ENCODE measurements around the gene GOLIM4.
A peak's percentile ranks its signal among the peaks of the same experiment; 100 is the strongest.

The GOLIM4 gene

DNA sequence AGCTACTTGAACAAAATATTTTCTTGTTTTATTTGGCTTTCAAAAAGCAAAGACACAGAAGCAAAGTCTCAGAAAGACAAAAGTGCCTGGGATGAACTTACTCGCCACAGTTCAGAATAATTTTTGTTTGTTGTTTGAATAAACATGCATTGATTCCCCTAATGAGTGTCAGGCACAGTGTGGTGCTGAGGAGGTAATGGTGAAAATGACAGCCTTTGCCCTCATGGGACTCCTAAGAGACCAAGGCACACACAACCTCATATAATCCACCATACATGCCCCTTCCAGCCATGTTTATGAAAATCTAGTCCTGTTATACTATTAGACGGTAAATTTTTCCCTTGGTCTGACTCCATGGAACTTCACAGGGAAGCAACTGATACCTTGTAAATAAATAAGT lies 2.5 kb downstream of the GOLIM4 start:
- TF ChIP-seq, protein P1, sequence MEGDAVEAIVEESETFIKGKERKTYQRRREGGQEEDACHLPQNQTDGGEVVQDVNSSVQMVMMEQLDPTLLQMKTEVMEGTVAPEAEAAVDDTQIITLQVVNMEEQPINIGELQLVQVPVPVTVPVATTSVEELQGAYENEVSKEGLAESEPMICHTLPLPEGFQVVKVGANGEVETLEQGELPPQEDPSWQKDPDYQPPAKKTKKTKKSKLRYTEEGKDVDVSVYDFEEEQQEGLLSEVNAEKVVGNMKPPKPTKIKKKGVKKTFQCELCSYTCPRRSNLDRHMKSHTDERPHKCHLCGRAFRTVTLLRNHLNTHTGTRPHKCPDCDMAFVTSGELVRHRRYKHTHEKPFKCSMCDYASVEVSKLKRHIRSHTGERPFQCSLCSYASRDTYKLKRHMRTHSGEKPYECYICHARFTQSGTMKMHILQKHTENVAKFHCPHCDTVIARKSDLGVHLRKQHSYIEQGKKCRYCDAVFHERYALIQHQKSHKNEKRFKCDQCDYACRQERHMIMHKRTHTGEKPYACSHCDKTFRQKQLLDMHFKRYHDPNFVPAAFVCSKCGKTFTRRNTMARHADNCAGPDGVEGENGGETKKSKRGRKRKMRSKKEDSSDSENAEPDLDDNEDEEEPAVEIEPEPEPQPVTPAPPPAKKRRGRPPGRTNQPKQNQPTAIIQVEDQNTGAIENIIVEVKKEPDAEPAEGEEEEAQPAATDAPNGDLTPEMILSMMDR (IDR thresholded peaks at IDR 0.05; ENCODE audit: borderline replicate concordance, control extremely low read depth, extremely low read depth, insufficient read depth, missing control alignments) = no peak
- DNase-seq (ENCODE audit: low spot score) = no peak
- in situ Hi-C loops (cut with MboI; ENCODE audit: low sequenced_read_pairs, unreplicated experiment) = no loop called here

DNA sequence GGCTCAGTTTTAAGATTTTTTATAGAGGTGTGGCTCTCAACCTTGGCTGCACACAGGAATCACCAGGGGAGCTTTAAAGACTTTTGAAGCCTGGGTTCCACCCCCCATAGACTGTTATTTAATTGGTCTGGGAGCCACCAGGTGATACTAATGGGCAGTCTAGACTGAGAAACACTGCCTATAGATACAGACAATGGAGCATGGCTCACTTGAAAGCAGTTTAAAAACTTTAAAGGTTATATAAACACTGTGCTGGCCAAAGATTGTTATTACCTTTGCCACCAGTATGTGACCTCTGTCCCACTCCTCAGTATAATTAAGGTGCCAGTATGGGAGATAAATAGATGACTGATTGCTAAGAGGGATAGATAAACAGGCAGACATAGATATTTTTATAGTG lies 3.8 kb downstream of the GOLIM4 start:
- TF ChIP-seq, protein P1 (IDR thresholded peaks at IDR 0.05; ENCODE audit: borderline replicate concordance, control extremely low read depth, extremely low read depth, insufficient read depth, missing control alignments) = no peak
- no peak for DNase-seq (ENCODE audit: low spot score)
- in situ Hi-C loops (cut with MboI; ENCODE audit: low sequenced_read_pairs, unreplicated experiment) = no loop called here

DNA sequence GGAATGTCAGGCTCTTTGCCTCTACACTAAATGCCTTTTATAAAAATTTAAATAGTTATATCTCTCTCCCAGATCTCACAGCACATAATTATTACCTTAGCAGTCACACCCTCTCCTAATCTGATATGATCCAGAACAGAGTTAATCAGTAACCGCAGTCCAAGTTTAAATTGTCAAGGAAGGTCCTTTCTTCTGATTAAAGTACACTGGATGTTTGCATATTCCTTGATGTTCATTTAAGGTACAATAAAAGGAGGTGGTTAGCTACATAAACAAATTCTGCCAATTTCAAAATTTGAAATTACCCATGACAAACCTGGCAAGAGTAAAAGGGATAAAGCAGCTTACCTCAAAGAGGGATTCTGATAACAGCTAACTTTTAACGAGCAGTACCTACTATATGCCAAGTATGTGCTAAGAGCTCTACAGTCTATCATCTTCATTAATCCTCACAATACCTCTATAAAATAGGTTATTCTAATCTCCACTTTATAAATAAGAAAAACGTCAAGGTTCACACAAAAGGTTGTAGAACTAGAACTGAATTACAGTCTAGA lies 4.3 kb downstream of the GOLIM4 start:
- in situ Hi-C loops (cut with MboI; ENCODE audit: low sequenced_read_pairs, unreplicated experiment) = no loop called here
- no peak for DNase-seq (ENCODE audit: low spot score)
- TF ChIP-seq, protein P1 (IDR thresholded peaks at IDR 0.05; ENCODE audit: borderline replicate concordance, control extremely low read depth, extremely low read depth, insufficient read depth, missing control alignments) = no peak

DNA sequence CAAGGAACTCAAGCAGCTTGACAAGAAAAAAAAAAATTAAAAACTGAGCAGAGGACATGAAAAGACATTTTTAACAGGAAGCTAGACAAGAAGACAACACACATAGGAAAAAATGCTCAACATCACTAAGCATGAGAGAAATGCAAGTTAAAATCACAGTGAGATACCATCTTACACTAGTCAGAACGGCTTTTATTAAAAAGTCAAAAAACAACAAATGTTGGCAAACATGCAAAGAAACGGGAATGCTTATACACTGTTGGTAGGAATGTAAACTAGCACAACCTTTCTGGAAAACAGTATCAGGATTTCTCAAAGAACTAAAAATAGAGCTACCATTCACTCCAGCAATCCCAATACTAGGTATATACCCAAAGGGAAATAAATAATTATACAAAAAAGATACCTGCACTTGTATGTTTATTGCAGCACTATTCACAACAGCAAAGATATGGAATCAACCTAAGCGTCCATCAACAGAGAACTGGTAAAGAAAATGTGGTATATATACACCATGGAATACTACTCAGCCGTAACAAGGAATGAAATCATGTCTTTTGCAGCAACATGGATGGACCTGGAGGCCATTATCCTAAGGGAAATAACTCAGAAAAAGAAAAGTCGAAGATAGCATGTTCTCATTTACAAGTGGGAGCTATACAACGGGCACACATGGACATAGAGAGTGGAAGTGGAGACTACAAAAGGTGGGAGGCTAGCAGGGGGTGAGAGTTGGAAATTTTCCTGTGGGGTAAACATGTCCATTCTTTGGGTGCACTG lies 5.2 kb downstream of the GOLIM4 start:
- in situ Hi-C loops (cut with MboI; ENCODE audit: low sequenced_read_pairs, unreplicated experiment) = no loop called here
- TF ChIP-seq, protein P1 (IDR thresholded peaks at IDR 0.05; ENCODE audit: borderline replicate concordance, control extremely low read depth, extremely low read depth, insufficient read depth, missing control alignments) = no peak
- no peak for DNase-seq (ENCODE audit: low spot score)

- DNase-seq (ENCODE audit: low spot score) = no peak
- in situ Hi-C loops (cut with MboI; ENCODE audit: low sequenced_read_pairs, unreplicated experiment) = no loop called here
- TF ChIP-seq, protein P1 (IDR thresholded peaks at IDR 0.05; ENCODE audit: borderline replicate concordance, control extremely low read depth, extremely low read depth, insufficient read depth, missing control alignments) = no peak
Measured at GRCh38 chr3:168089179-168089771, 6.4 kb downstream of the GOLIM4 start.

DNA sequence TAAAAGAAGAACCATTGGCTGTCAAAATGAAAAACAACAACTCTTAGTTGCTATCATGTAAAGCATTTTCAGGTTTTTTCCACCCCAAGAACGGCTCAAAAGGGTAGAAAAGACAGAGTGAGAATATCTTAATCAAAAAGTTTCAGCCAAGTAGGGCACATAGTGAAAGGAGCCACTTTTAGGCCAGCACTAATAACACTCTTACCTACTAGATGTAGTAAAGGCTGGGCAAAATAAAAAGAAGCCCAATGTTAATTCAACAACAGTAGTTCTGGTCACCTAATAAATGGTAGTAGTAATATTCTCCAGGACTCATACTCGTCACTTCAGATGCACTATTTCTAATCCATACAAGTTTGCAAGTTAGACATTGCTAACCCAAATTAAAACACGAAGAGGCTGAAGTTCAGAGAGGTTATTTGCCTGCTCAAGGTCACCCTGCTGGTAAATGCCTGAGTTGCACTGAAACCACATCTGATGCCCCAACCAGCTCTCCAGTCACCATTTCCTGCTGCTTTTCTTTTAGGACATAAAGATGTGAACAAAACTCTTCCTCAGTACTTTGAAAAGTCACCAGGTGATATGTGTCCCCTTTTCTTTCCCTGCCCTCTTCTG lies 7.5 kb downstream of the GOLIM4 start:
- TF ChIP-seq, protein P1 (IDR thresholded peaks at IDR 0.05; ENCODE audit: borderline replicate concordance, control extremely low read depth, extremely low read depth, insufficient read depth, missing control alignments) = peak; percentile 29
- in situ Hi-C loops (cut with MboI; ENCODE audit: low sequenced_read_pairs, unreplicated experiment) = no loop called here
- no peak for DNase-seq (ENCODE audit: low spot score)
